GM06990 (cell line): ENCODE measurements around the gene VTI1B.
"Not testable (repeated sequence)": the region's sequence is repeated elsewhere in the genome, so short reads cannot be mapped to it uniquely, and the experiment has no call there.

Source experiments
- DNase-seq: peaks from one replicate; pipeline ENCODE4 v3.0.0-alpha.2; 2011; ENCODE audit not compliant: insufficient read length; ENCODE audit errors: extremely low read depth
- H3K27me3 ChIP-seq: replicated peaks from 2 replicates; pipeline ENCODE4 v1.6.0; 2011; ENCODE audit warnings: low read length; ENCODE audit not compliant: control insufficient read depth, insufficient read depth
- H3K36me3 ChIP-seq: 2 replicates; pipeline ENCODE4 v1.5.1; 2011; ENCODE audit warnings: low read length; ENCODE audit not compliant: control insufficient read depth, insufficient read depth
- H3K4me3 ChIP-seq: replicated peaks from 2 replicates; pipeline ENCODE4 v1.5.1; 2011; ENCODE audit warnings: low read depth, mild to moderate bottlenecking, control low read depth, low read length
- TF ChIP-seq, protein P1 (sequence below): IDR thresholded peaks from 2 replicates; pipeline ENCODE4 v1.5.1; 2011; ENCODE audit warnings: low read length, control low read depth, mild to moderate bottlenecking, inconsistent platforms; ENCODE audit not compliant: insufficient read depth, poor library complexity, severe bottlenecking

VTI1B gene

DNA sequence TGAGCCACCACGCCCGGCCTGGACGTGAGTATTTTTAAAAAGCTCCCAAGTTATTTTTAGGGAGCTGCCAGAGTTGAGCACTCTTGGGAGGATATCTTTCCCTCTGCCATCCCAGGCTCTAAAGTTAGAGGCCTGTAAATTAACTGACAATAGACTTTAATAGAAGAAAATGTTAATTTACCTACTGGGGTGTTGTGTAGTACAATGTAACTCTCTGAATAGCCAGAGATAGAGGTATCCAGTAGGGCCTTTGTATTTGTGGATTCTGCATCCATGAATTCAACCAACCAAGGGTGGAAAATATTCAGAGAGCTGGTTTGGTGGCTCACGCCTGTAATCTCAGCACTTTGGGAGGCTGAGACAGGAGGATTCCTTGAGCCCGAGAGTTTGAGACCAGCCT is 66.8 kb downstream of the VTI1B start:
- no peak overlapping the region for H3K4me3 ChIP-seq
- TF ChIP-seq, protein P1, sequence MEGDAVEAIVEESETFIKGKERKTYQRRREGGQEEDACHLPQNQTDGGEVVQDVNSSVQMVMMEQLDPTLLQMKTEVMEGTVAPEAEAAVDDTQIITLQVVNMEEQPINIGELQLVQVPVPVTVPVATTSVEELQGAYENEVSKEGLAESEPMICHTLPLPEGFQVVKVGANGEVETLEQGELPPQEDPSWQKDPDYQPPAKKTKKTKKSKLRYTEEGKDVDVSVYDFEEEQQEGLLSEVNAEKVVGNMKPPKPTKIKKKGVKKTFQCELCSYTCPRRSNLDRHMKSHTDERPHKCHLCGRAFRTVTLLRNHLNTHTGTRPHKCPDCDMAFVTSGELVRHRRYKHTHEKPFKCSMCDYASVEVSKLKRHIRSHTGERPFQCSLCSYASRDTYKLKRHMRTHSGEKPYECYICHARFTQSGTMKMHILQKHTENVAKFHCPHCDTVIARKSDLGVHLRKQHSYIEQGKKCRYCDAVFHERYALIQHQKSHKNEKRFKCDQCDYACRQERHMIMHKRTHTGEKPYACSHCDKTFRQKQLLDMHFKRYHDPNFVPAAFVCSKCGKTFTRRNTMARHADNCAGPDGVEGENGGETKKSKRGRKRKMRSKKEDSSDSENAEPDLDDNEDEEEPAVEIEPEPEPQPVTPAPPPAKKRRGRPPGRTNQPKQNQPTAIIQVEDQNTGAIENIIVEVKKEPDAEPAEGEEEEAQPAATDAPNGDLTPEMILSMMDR, result no peak
- no peaks in the 10 kb centered on the region for H3K36me3 ChIP-seq
- H3K27me3 ChIP-seq, result no peaks in the 10 kb centered on the region; the same call in 1 of the 2 replicates
- no peak for DNase-seq

DNA sequence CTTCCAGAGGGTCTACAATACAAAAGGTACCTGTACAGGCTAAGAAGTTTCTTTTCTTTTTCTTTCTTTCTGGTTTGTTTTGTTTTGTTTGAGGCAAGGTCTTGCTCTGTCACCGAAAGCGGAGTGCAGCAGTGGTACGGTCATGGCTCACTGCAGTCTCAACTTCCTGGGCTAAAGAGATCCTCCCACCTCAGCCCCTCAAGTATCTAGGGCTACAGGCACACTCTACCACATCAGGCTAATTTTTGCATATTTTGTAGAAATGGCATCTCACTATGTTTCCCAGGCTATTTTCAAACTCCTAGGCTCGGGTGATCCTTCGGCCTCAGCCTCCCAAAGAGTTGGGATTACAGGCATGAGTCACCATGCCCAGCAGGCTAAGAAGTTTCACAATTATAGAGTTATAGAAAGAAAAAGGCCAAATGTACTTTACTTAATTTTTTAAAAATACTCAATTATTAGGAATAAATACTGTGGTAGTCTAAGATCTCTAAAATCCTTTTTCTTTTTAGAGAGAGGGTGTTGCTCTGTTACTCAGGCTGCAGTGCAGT is 71.4 kb downstream of the VTI1B start:
- Histone ChIP-seq H3K4me3 (no peak overlapping the region), H3K36me3 (no peaks in the 10 kb centered on the region), H3K27me3 (no peaks in the 10 kb centered on the region)
- peak; percentile 41 for DNase-seq
- TF ChIP-seq, protein P1, result no peak

DNA sequence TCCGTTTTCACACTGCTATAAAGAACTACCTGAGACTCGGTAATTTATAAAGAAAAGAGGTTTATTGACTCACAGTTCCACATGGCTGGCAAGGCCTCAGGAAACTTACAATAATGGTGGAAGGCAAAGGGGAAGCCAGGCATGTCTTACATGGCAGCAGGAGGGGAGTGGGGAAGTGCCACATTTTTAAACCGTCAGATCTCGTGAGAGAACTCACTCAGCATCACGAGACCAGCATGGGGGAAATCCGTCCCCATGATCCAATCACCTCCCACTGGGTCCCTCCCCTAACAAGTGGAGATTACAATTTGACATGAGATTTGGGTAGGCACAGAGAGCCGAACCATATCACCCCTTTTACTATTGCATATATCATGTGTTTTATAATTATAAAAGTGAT is 72.4 kb downstream of the VTI1B start:
- H3K4me3 ChIP-seq, result no peak overlapping the region
- TF ChIP-seq, protein P1, result no peak
- no peaks in the 10 kb centered on the region for H3K27me3 ChIP-seq
- no peaks in the 10 kb centered on the region for H3K36me3 ChIP-seq
- DNase-seq, result no peak

DNA sequence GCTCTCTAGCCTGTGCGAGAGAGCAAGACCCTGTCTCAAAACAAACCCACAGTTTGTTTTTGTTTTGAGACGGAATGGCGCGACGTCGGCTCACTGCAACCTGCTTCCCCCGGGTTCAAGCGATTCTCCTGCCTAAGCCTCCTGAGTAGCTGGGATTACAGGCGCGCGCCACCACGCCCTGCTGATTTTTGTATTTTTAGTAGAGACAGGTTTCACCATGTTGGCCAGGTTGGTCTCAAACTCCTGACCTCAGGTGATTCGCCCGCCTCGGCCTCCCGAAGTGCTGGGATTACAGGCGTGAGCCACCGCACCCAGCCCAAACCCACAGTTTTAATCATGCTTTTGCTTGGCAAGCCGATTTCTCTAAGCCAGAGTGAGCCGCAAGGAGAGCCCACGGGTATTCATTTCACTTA is 73.9 kb downstream of the VTI1B start:
- DNase-seq, H3K27me3 ChIP-seq, H3K36me3 ChIP-seq: not testable (repeated sequence)
- peak overlapping the region; percentile 90 for H3K4me3 ChIP-seq

DNA sequence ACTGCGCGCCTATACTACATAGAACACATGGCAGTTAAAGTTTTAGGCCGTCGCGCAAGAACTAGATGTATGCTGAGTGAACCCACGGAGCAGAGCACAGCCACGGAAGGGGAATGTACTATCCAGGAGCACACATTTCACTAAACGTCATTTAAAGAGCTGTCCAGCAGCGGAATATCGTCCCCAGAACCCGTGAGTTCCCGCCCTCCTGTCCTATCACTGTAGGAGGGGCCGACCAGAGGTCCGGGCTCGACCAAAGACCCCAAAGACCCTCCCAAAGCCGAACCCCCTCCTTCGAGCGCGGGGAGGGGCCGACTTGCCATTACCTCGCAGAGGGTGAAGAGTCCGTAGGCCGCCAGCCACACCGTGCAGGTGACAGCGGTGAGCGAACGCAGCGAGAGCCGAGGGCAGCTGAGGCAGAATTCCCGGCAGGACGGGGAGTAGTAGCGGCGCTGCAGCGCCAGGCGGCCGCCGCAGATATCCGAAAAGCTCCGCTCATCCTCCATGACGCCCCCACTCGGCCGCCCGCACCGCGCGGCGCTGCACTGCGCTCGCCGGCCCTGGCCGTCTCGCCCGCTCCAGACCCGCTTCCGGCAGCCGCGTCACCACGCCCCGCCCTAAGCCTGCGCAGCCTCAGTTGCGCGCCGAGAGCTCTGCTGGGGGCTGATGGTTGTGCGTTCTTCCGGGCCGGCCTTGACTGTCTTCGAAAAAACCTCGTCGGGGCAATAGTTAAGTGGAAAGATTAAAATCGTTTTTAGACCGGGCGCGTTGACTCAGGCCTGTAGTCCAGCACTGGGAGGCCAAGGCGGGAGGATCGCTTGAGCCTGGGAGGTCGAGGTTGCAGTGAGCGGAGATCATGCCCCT is 74.5 kb downstream of the VTI1B start, which contains the start of gene PIGH:
TSS of gene PIGH (minus strand) at position 571 of the 864 bp plus-strand sequence. CDS start at position 506, 65 bp downstream.
- peak; percentile 95 for DNase-seq
- peaks cover 2% of the 10 kb centered on the region; the same call in 1 of the 2 replicates for H3K36me3 ChIP-seq
- H3K27me3 ChIP-seq, result no peaks in the 10 kb centered on the region
- H3K4me3 ChIP-seq, result peak within 1 kb of the TSS; percentile 90
- TF ChIP-seq, protein P1, result peak; percentile 56
